ENCODE results near the gene MS4A8. TPM values are rescaled to one million over a fixed set of nuclear protein-coding genes. Genes with fewer than 3 reads are reported as not detected.

Gene MS4A8
- total RNA-seq, 1 experiment from 2014 or later = not detected

DNA sequence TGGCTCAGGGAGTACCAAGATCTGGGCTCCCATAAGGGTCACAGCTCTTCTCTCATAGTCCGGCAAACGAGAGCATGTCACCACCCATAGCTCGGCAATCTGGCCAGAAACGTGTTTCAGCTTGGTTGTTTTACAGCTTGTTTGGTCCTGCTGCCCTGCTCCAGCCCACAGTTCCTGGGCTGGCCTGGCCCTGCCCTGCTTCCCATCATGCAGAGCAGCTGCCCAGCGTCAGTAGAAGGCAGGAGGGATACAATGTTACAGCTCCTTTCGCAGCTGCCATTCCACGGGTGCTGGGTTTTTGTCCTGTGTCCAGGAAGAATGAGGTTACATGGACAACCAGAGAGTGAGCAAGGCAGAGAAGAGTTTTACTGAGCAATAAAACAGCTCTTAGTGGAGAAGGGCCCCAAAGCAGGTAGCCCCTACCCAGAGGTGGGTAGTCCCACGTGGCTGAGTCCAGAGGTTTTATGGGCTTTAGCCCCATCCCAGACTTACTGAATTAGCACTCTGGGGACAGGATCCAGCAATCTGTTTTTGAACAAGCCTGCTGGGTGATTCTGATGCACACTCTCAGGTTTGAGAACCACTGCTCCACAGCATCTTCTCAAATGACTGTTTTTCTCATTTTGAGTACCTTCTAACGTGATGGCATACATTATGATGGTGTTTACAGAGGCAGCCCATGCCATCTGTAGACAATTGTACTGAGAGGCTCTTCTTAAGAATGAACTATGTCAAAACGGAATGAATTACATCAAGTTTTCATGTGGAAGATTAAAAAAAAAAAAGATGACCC is 19.3 kb downstream of the MS4A8 start (continued):
- TF ChIP-seq, protein P1, sequence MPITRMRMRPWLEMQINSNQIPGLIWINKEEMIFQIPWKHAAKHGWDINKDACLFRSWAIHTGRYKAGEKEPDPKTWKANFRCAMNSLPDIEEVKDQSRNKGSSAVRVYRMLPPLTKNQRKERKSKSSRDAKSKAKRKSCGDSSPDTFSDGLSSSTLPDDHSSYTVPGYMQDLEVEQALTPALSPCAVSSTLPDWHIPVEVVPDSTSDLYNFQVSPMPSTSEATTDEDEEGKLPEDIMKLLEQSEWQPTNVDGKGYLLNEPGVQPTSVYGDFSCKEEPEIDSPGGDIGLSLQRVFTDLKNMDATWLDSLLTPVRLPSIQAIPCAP (CRISPR knock-in tag; IDR thresholded peaks at IDR 0.05) = no peak
- TF ChIP-seq, protein P2, sequence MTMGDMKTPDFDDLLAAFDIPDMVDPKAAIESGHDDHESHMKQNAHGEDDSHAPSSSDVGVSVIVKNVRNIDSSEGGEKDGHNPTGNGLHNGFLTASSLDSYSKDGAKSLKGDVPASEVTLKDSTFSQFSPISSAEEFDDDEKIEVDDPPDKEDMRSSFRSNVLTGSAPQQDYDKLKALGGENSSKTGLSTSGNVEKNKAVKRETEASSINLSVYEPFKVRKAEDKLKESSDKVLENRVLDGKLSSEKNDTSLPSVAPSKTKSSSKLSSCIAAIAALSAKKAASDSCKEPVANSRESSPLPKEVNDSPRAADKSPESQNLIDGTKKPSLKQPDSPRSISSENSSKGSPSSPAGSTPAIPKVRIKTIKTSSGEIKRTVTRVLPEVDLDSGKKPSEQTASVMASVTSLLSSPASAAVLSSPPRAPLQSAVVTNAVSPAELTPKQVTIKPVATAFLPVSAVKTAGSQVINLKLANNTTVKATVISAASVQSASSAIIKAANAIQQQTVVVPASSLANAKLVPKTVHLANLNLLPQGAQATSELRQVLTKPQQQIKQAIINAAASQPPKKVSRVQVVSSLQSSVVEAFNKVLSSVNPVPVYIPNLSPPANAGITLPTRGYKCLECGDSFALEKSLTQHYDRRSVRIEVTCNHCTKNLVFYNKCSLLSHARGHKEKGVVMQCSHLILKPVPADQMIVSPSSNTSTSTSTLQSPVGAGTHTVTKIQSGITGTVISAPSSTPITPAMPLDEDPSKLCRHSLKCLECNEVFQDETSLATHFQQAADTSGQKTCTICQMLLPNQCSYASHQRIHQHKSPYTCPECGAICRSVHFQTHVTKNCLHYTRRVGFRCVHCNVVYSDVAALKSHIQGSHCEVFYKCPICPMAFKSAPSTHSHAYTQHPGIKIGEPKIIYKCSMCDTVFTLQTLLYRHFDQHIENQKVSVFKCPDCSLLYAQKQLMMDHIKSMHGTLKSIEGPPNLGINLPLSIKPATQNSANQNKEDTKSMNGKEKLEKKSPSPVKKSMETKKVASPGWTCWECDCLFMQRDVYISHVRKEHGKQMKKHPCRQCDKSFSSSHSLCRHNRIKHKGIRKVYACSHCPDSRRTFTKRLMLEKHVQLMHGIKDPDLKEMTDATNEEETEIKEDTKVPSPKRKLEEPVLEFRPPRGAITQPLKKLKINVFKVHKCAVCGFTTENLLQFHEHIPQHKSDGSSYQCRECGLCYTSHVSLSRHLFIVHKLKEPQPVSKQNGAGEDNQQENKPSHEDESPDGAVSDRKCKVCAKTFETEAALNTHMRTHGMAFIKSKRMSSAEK (CRISPR knock-in tag; IDR thresholded peaks at IDR 0.05; ENCODE audit: borderline replicate concordance) = no peak
- TF ChIP-seq, protein P3, sequence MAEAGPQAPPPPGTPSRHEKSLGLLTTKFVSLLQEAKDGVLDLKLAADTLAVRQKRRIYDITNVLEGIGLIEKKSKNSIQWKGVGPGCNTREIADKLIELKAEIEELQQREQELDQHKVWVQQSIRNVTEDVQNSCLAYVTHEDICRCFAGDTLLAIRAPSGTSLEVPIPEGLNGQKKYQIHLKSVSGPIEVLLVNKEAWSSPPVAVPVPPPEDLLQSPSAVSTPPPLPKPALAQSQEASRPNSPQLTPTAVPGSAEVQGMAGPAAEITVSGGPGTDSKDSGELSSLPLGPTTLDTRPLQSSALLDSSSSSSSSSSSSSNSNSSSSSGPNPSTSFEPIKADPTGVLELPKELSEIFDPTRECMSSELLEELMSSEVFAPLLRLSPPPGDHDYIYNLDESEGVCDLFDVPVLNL (CRISPR knock-in tag; IDR thresholded peaks at IDR 0.05; ENCODE audit: borderline replicate concordance, low read depth) = no peak
- TF ChIP-seq ZNF671 (CRISPR knock-in tag; IDR thresholded peaks at IDR 0.05) (no peak), ETV6 (CRISPR knock-in tag; IDR thresholded peaks at IDR 0.05) (no peak)

DNA sequence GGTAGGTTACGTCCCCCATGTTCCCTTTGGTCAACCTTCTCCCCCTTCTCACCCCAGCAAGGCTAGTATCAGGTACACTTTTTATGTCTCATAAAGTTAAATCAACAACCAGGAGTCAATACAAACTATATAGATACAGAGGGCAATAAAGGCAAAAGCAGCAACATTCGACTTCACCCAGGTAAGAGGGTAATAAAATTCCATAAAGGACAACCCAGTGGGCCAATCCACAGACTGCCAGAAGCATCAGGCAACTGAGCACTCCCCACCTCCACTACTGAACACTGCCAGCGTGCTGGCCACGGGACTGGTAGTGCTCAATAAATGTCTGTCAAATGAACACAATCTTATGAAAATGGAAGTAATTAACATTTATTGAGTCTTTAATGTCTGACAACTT is 20.0 kb downstream of the MS4A8 start:
- Mint-ChIP-seq H3K9me3 (peaks cover 30% of the 10 kb centered on the region), H3K27ac (no peak overlapping the region), H3K27me3 (ENCODE audit: low read depth) (peaks cover 14% of the 10 kb centered on the region), H3K36me3 (peaks cover 3% of the 10 kb centered on the region; the same call in 1 of the 2 replicates), H3K4me1 (no peaks in the 10 kb centered on the region), H3K4me3 (no peak overlapping the region)
- no peak for ATAC-seq
- no peak for DNase-seq (ENCODE audit: low spot score)
- CTCF ChIA-PET = no interaction called here
- POLR2A ChIA-PET = no interaction called here
- TF ChIP-seq, protein P4, sequence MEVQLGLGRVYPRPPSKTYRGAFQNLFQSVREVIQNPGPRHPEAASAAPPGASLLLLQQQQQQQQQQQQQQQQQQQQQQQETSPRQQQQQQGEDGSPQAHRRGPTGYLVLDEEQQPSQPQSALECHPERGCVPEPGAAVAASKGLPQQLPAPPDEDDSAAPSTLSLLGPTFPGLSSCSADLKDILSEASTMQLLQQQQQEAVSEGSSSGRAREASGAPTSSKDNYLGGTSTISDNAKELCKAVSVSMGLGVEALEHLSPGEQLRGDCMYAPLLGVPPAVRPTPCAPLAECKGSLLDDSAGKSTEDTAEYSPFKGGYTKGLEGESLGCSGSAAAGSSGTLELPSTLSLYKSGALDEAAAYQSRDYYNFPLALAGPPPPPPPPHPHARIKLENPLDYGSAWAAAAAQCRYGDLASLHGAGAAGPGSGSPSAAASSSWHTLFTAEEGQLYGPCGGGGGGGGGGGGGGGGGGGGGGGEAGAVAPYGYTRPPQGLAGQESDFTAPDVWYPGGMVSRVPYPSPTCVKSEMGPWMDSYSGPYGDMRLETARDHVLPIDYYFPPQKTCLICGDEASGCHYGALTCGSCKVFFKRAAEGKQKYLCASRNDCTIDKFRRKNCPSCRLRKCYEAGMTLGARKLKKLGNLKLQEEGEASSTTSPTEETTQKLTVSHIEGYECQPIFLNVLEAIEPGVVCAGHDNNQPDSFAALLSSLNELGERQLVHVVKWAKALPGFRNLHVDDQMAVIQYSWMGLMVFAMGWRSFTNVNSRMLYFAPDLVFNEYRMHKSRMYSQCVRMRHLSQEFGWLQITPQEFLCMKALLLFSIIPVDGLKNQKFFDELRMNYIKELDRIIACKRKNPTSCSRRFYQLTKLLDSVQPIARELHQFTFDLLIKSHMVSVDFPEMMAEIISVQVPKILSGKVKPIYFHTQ (CRISPR knock-in tag; IDR thresholded peaks at IDR 0.05) = no peak
- TF ChIP-seq TP53 (CRISPR knock-in tag; IDR thresholded peaks at IDR 0.05) = no peak
- TF ChIP-seq NFYB (CRISPR knock-in tag; conservative IDR thresholded peaks at IDR 0.05; ENCODE audit: low read depth) = no peak
- no peak for TF ChIP-seq RORB (CRISPR knock-in tag; IDR thresholded peaks at IDR 0.05)
- TF ChIP-seq ZNF232 (CRISPR knock-in tag; IDR thresholded peaks at IDR 0.05) = no peak
- TF ChIP-seq FOXJ3 (CRISPR knock-in tag; IDR thresholded peaks at IDR 0.05; ENCODE audit: borderline replicate concordance) = no peak
- no peak for TF ChIP-seq TEAD1 (CRISPR knock-in tag; IDR thresholded peaks at IDR 0.05)
- TF ChIP-seq OVOL2 (CRISPR knock-in tag; IDR thresholded peaks at IDR 0.05; ENCODE audit: borderline replicate concordance) = no peak
- no peak for TF ChIP-seq ETV6 (CRISPR knock-in tag; IDR thresholded peaks at IDR 0.05)
- TF ChIP-seq, protein P5, sequence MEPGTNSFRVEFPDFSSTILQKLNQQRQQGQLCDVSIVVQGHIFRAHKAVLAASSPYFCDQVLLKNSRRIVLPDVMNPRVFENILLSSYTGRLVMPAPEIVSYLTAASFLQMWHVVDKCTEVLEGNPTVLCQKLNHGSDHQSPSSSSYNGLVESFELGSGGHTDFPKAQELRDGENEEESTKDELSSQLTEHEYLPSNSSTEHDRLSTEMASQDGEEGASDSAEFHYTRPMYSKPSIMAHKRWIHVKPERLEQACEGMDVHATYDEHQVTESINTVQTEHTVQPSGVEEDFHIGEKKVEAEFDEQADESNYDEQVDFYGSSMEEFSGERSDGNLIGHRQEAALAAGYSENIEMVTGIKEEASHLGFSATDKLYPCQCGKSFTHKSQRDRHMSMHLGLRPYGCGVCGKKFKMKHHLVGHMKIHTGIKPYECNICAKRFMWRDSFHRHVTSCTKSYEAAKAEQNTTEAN (CRISPR knock-in tag; IDR thresholded peaks at IDR 0.05) = no peak
- TF ChIP-seq, protein P2 (CRISPR knock-in tag; IDR thresholded peaks at IDR 0.05; ENCODE audit: borderline replicate concordance) = no peak
- TF ChIP-seq CREM (CRISPR knock-in tag; IDR thresholded peaks at IDR 0.05) = no peak
- no peak for TF ChIP-seq PRRX2 (CRISPR knock-in tag; IDR thresholded peaks at IDR 0.05)
- TF ChIP-seq, protein P6, sequence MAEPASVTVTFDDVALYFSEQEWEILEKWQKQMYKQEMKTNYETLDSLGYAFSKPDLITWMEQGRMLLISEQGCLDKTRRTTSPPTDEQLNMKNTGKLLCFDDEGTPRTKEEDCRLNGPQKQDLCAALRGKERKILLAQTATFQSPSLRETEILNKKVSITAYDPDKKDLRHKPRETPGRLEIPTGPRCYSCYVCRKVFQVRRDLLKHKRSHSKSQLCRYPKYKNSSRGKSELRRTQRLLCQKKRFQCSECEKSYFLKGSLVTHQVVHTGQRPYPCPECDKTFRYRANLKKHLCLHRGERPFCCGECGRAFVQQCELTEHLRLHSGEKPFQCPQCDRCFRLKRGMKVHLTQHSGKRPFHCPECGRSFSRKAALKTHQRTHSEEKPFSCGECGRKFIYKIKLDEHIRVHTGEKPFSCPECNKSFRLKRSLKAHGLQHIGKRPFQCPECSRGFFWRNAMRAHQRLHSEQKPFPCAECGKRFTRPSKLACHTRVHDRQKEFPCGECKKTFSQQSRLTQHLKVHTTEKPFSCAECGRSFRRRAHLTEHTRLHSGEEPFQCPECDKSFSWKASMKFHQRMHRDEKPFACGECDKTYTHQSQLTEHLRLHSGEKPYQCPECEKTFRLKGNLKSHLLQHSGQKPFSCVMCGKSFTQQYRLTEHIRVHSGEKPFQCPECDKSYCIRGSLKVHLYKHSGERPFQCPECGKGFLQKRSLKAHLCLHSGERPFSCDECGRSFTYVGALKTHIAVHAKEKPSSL (CRISPR knock-in tag; conservative IDR thresholded peaks at IDR 0.05) = no peak
